H9 (cell line): ENCODE measurements around the gene GPR82. TPM values are rescaled to one million over a fixed set of nuclear protein-coding genes. Genes with fewer than 3 reads are reported as not detected.

ENCODE experiments used
- DNase-seq: peaks from one replicate; pipeline ENCODE4 v3.0.0-alpha.2; 2017
- H2AFZ ChIP-seq: one replicate; pipeline ENCODE4 v1.6.1; 2013; ENCODE audit warnings: mild to moderate bottlenecking, low read length, control low read depth, moderate library complexity
- H2AK5ac ChIP-seq: 2 replicates; pipeline ENCODE4 v1.6.1; 2013; ENCODE audit warnings: low read length, control low read depth, mixed read lengths; ENCODE audit not compliant: insufficient read length
- H2BK120ac ChIP-seq: one replicate; pipeline ENCODE4 v1.6.1; 2013; ENCODE audit warnings: low read depth, mild to moderate bottlenecking, low read length, control low read depth, inconsistent platforms; ENCODE audit not compliant: poor library complexity, severe bottlenecking
- H2BK12ac ChIP-seq: 2 replicates; pipeline ENCODE4 v1.6.1; 2013; ENCODE audit warnings: low read length, control low read depth, mixed read lengths, low read depth; ENCODE audit not compliant: insufficient read length
- H2BK15ac ChIP-seq: 2 replicates; pipeline ENCODE4 v1.6.1; 2013; ENCODE audit warnings: low read depth, low read length, control low read depth
- H2BK20ac ChIP-seq: one replicate; pipeline ENCODE4 v1.6.1; 2013; ENCODE audit warnings: low read depth, mild to moderate bottlenecking, low read length, control low read depth, inconsistent platforms; ENCODE audit not compliant: poor library complexity, severe bottlenecking
- H2BK5ac ChIP-seq: 2 replicates; pipeline ENCODE4 v1.6.1; 2013; ENCODE audit warnings: low read length, control low read depth, mixed read lengths; ENCODE audit not compliant: insufficient read length
- H3K14ac ChIP-seq: 2 replicates; pipeline ENCODE4 v1.6.1; 2013; ENCODE audit warnings: low read length, control low read depth; ENCODE audit not compliant: insufficient read depth
- H3K18ac ChIP-seq: 2 replicates; pipeline ENCODE4 v1.6.1; 2013; ENCODE audit warnings: low read depth, mild to moderate bottlenecking, mixed read lengths, low read length, control low read depth; ENCODE audit not compliant: insufficient read length
- H3K23ac ChIP-seq: 2 replicates; pipeline ENCODE4 v1.6.1; 2013; ENCODE audit warnings: low read length, control low read depth, mixed read lengths, low read depth; ENCODE audit not compliant: insufficient read length
- H3K23me2 ChIP-seq: 2 replicates; pipeline ENCODE4 v1.6.1; 2013; ENCODE audit warnings: low read depth, mild to moderate bottlenecking, mixed read lengths, low read length, control low read depth; ENCODE audit not compliant: insufficient read length, poor library complexity, severe bottlenecking
- H3K27ac ChIP-seq: 2 replicates; pipeline ENCODE4 v1.5.1; 2013; ENCODE audit warnings: low read length, control low read depth, mixed read lengths, low read depth; ENCODE audit not compliant: insufficient read length
- H3K27me3 ChIP-seq: 2 replicates; pipeline ENCODE4 v1.6.1; 2013; ENCODE audit warnings: low read length, control low read depth, inconsistent platforms; ENCODE audit not compliant: insufficient read depth
- H3K4ac ChIP-seq: 2 replicates; pipeline ENCODE4 v1.6.1; 2013; ENCODE audit warnings: low read depth, mild to moderate bottlenecking, control low read depth, inconsistent platforms, low read length, moderate library complexity
- H3K4me1 ChIP-seq: 2 replicates; pipeline ENCODE4 v1.6.1; 2013; ENCODE audit warnings: low read length, control low read depth, inconsistent platforms; ENCODE audit not compliant: insufficient read depth
- H3K4me2 ChIP-seq: 2 replicates; pipeline ENCODE4 v1.6.1; 2013; ENCODE audit warnings: low read length, control low read depth, mixed read lengths; ENCODE audit not compliant: insufficient read length, insufficient read depth
- H3K56ac ChIP-seq: 2 replicates; pipeline ENCODE4 v1.6.1; 2013; ENCODE audit warnings: low read depth, mild to moderate bottlenecking, mixed read lengths, low read length, control low read depth; ENCODE audit not compliant: insufficient read length
- H3K79me1 ChIP-seq: 2 replicates; pipeline ENCODE4 v1.6.1; 2013; ENCODE audit warnings: low read depth, mild to moderate bottlenecking, moderate library complexity, low read length, control low read depth, inconsistent platforms; ENCODE audit not compliant: insufficient read depth, poor library complexity, severe bottlenecking
- H3K79me2 ChIP-seq: 2 replicates; pipeline ENCODE4 v1.6.1; 2013; ENCODE audit warnings: low read length, control low read depth, inconsistent platforms; ENCODE audit not compliant: insufficient read depth
- H3K9ac ChIP-seq: 2 replicates; pipeline ENCODE4 v1.6.1; 2013; ENCODE audit warnings: low read length, control low read depth, mixed read lengths; ENCODE audit not compliant: insufficient read length; ENCODE audit errors: extremely low read depth
- H3K9me3 ChIP-seq: one replicate; pipeline ENCODE4 v1.6.1; 2013; ENCODE audit warnings: low read depth, low read length, inconsistent platforms; ENCODE audit not compliant: control insufficient read depth
- H3T11ph ChIP-seq: one replicate; pipeline ENCODE4 v1.6.1; 2013; ENCODE audit warnings: mild to moderate bottlenecking, low read length, control low read depth, inconsistent platforms
- H4K20me1 ChIP-seq: one replicate; pipeline ENCODE4 v1.6.1; 2013; ENCODE audit not compliant: control insufficient read depth, insufficient read length, insufficient read depth
- H4K5ac ChIP-seq: 2 replicates; pipeline ENCODE4 v1.6.1; 2013; ENCODE audit warnings: low read depth, mild to moderate bottlenecking, mixed read lengths, low read length, control low read depth; ENCODE audit not compliant: insufficient read length
- H4K8ac ChIP-seq: replicated peaks from 2 replicates; pipeline ENCODE4 v1.6.1; 2013; ENCODE audit warnings: low read length, control low read depth, mixed read lengths, low read depth; ENCODE audit not compliant: insufficient read length
- H4K91ac ChIP-seq: 2 replicates; pipeline ENCODE4 v1.6.1; 2013; ENCODE audit warnings: low read depth, mild to moderate bottlenecking, moderate library complexity, mixed read lengths, low read length, control low read depth; ENCODE audit not compliant: insufficient read length
- H3K27ac Mint-ChIP-seq, 3 experiments: 2 replicates in 2 of 3; 3 replicates in 1 of 3; pipeline ENCODE4 v1.8.0; 2020 to 2021; ENCODE audit warnings: mixed read lengths in 3 of 3, mild to moderate bottlenecking in 1 of 3, moderate library complexity in 1 of 3
- H3K27me3 Mint-ChIP-seq: 2 replicates; pipeline ENCODE4 v1.8.0; 2021; ENCODE audit warnings: low read depth, mild to moderate bottlenecking, moderate library complexity, mixed read lengths
- H3K36me3 Mint-ChIP-seq, 3 experiments: 2 replicates in 2 of 3; 3 replicates in 1 of 3; pipeline ENCODE4 v1.8.0; 2020 to 2021; ENCODE audit warnings: low read depth in 3 of 3, mixed read lengths in 3 of 3; ENCODE audit not compliant: insufficient read depth in 1 of 3
- H3K4me1 Mint-ChIP-seq, 2 experiments: 2 replicates each; pipeline ENCODE4 v1.8.0; 2020; ENCODE audit warnings: mixed read lengths in 2 of 2
- H3K4me3 Mint-ChIP-seq, 2 experiments: 2 replicates in 1 of 2; 3 replicates in 1 of 2; pipeline ENCODE4 v1.8.0; 2020 to 2021; ENCODE audit warnings: mild to moderate bottlenecking in 2 of 2, mixed read lengths in 2 of 2, moderate library complexity in 1 of 2
- H3K9me3 Mint-ChIP-seq, 2 experiments: 2 replicates in 1 of 2; 3 replicates in 1 of 2; pipeline ENCODE4 v1.8.0; 2020; ENCODE audit warnings: mild to moderate bottlenecking in 2 of 2, mixed read lengths in 2 of 2, moderate library complexity in 1 of 2
- WGBS: extraction: QIAGEN DNeasy Blood & Tissue Kit; methylation state at CpG from one replicate; pipeline ENCODE4 v1.1.7; 2013; ENCODE audit warnings: missing lambda C conversion rate, low lambda C conversion rate, mixed read lengths; ENCODE audit not compliant: insufficient read length; ENCODE audit errors: extremely low coverage; 5-methylcytosine and 5-hydroxymethylcytosine counted together
- total RNA-seq: library from RNA; stranded (reverse); gene quantifications from 2 replicates; pipeline ENCODE4 v1.2.1, GENCODE V29; 2021
- TF ChIP-seq, protein P1 (sequence below): fragments of 200-600 bp; sonication (generic); conservative IDR thresholded peaks from 3 replicates; pipeline ENCODE4 v1.8.0; 2021; ENCODE audit warnings: antibody characterized with exemption, mild to moderate bottlenecking

The GPR82 gene
- total RNA-seq, 1 experiment from 2014 or later, result not detected

DNA sequence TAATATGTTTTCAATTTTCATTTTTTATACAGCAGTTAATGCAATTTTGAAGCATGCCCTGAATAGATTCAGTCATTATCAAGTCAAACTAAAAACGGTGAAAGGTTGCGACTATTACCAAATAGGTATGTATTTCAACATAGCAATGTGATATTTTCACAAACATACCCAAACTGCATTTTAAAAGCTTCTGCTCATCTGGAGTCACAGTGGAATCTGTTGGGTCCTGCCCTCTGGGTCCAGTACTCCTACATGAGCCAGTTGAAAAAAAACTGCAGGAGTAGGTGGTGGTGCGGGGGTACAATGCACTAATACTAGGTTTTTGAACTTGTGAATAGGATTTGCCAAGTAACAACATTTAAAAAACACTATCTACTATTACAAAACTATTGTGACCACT lies 34.3 kb upstream of the GPR82 start:
- Mint-ChIP-seq H3K36me3 (peaks cover 0 to 12% (median 0%) of the 10 kb centered on the region in 3 experiments; a peak in 2 of 7 replicates), H3K4me3 (no peak overlapping the region), H3K27me3 (no peaks in the 10 kb centered on the region), H3K9me3 (peaks cover 48 to 51% of the 10 kb centered on the region in 2 experiments), H3K27ac (no peak overlapping the region), H3K4me1 (no peaks in the 10 kb centered on the region)
- Histone ChIP-seq H3K14ac (no peak overlapping the region), H2BK5ac (no peak overlapping the region), H3K79me1 (no peaks in the 10 kb centered on the region), H3K23me2 (no peaks in the 10 kb centered on the region), H2BK120ac (no peak overlapping the region), H3K4ac (no peak overlapping the region), H3T11ph (no peak overlapping the region), H2AK5ac (no peak overlapping the region), H3K27me3 (no peaks in the 10 kb centered on the region), H2BK12ac (no peak overlapping the region), H3K18ac (no peak overlapping the region), H3K4me2 (no peak overlapping the region), H4K20me1 (no peaks in the 10 kb centered on the region), H2BK15ac (no peak overlapping the region), H4K8ac (no peak overlapping the region), H2AFZ (no peak overlapping the region), H3K9ac (no peak overlapping the region), H3K79me2 (no peaks in the 10 kb centered on the region), H4K5ac (no peak overlapping the region), H4K91ac (no peak overlapping the region), H3K9me3 (no peaks in the 10 kb centered on the region), H3K56ac (no peak overlapping the region), H2BK20ac (no peak overlapping the region), H3K23ac (no peak overlapping the region), H3K27ac (no peak overlapping the region), H3K4me1 (no peaks in the 10 kb centered on the region)
- TF ChIP-seq, protein P1, sequence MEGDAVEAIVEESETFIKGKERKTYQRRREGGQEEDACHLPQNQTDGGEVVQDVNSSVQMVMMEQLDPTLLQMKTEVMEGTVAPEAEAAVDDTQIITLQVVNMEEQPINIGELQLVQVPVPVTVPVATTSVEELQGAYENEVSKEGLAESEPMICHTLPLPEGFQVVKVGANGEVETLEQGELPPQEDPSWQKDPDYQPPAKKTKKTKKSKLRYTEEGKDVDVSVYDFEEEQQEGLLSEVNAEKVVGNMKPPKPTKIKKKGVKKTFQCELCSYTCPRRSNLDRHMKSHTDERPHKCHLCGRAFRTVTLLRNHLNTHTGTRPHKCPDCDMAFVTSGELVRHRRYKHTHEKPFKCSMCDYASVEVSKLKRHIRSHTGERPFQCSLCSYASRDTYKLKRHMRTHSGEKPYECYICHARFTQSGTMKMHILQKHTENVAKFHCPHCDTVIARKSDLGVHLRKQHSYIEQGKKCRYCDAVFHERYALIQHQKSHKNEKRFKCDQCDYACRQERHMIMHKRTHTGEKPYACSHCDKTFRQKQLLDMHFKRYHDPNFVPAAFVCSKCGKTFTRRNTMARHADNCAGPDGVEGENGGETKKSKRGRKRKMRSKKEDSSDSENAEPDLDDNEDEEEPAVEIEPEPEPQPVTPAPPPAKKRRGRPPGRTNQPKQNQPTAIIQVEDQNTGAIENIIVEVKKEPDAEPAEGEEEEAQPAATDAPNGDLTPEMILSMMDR, result no peak
- no CpG with 5 or more reads among the region's 3 CpGs for WGBS
- no peak for DNase-seq
